GM06990 (cell line): ENCODE results near the gene DDX17.
A peak's percentile ranks its signal among the peaks of the same experiment; 100 is the strongest.

Experiments
- DNase-seq: peaks from one replicate; pipeline ENCODE4 v3.0.0-alpha.2; 2011; ENCODE audit not compliant: insufficient read length; ENCODE audit errors: extremely low read depth
- H3K27me3 ChIP-seq: replicated peaks from 2 replicates; pipeline ENCODE4 v1.6.0; 2011; ENCODE audit warnings: low read length; ENCODE audit not compliant: control insufficient read depth, insufficient read depth
- H3K36me3 ChIP-seq: 2 replicates; pipeline ENCODE4 v1.5.1; 2011; ENCODE audit warnings: low read length; ENCODE audit not compliant: control insufficient read depth, insufficient read depth
- H3K4me3 ChIP-seq: replicated peaks from 2 replicates; pipeline ENCODE4 v1.5.1; 2011; ENCODE audit warnings: low read depth, mild to moderate bottlenecking, control low read depth, low read length
- TF ChIP-seq, protein P1 (sequence below): IDR thresholded peaks from 2 replicates; pipeline ENCODE4 v1.5.1; 2011; ENCODE audit warnings: low read length, control low read depth, mild to moderate bottlenecking, inconsistent platforms; ENCODE audit not compliant: insufficient read depth, poor library complexity, severe bottlenecking

DDX17 gene

DNA sequence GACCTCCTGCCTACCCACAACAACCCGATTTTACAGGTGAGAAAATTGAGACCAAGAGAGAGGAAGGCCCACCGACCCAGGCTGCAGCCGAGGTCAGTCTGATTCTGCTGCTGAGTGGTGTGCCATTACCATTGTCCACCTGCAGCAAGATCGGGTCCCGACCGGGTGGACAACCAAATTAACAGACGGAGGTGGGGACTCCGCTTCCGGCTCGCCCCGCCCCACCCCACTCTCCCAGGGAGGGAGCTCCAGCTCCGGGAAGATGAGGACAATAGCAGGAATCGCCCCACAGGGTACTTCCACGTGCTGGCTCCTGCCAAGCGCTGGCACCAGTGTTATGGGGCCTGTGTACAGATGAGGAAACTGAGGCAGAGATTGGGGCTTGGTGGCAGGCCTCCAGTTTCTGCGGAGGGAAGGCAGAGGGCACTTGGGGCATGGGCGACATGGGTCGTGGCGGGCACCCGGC lies 38.6 kb downstream of the DDX17 start:
- Histone ChIP-seq H3K4me3 (peak overlapping the region; percentile 32), H3K27me3 (no peaks in the 10 kb centered on the region; the same call in none of the 2 replicates), H3K36me3 (no peaks in the 10 kb centered on the region)
- TF ChIP-seq, protein P1, sequence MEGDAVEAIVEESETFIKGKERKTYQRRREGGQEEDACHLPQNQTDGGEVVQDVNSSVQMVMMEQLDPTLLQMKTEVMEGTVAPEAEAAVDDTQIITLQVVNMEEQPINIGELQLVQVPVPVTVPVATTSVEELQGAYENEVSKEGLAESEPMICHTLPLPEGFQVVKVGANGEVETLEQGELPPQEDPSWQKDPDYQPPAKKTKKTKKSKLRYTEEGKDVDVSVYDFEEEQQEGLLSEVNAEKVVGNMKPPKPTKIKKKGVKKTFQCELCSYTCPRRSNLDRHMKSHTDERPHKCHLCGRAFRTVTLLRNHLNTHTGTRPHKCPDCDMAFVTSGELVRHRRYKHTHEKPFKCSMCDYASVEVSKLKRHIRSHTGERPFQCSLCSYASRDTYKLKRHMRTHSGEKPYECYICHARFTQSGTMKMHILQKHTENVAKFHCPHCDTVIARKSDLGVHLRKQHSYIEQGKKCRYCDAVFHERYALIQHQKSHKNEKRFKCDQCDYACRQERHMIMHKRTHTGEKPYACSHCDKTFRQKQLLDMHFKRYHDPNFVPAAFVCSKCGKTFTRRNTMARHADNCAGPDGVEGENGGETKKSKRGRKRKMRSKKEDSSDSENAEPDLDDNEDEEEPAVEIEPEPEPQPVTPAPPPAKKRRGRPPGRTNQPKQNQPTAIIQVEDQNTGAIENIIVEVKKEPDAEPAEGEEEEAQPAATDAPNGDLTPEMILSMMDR = no peak
- no peak for DNase-seq

DNA sequence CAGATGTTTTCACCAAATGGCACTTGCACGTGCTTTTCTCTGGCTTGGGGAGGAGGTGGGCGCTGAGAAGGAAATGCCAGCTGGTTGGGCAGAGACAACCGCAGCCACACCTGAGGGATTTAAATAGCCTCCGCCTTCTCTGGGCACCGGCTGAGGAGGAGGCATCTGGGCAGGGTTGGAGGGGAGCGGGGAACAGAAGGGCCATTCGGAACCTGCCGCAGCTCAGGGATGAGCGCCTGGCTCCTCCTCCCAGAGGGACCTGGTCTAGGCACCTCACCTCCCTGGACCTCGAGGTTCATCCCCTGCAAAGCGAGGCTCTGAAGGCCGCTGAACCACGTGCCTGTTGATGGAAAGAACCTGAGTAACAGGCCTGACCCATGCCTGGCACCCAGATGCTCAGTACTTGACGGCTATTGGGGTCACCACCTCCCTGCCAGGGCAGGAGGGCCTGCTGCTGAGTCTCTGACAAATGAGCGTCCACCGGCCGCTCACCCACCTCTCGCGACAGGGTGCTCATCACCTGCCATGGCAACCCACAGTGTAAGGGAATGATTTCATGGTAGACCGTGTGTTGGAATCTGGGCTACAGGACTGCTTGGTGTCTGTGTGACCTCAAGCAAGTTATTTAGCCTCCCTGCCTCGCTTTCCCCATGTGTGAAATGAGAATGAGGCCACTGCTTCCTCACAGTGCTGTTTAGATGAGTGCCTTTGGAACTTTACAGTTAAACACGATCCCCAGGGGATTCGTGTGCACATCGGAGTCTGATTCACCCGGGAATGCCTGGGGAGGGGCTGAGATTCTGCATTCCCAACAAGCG lies 40.2 kb downstream of the DDX17 start:
- TF ChIP-seq, protein P1 = no peak
- Histone ChIP-seq H3K4me3 (no peak overlapping the region), H3K27me3 (no peaks in the 10 kb centered on the region; the same call in none of the 2 replicates), H3K36me3 (no peaks in the 10 kb centered on the region)
- DNase-seq = no peak

DNA sequence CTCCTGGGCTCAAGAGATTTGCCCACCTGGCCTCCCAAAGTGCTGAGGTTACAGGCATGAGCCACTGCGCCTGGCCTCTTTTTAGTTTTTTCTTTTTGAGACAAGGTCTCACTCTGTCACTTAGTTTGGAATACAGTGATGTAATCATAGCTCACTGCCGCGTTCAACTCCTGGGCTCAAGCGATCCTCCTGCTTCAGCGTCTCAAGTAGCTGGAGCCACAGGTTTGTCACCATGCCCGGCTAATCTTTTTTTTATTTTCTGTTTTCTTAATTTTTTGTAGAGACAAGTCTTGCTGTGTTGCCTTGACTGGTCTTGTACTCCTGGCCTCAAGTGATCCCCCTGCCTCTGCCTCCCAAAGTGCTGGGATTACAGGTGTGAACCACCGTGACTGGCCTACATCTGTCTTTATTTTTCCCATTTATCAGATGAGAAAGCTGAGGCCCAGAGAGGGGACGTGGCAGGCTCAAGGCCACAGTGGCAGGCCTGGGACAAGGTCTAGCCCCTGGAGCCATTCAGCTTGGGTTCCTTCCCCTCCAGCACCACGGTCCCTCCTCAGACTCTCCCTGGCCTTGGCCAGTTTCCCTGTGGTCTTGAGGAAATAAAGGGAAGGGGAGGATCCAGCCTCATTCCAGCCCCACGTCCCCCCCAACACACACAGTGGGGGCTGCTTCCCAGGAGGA lies 41.0 kb downstream of the DDX17 start:
- TF ChIP-seq, protein P1 = no peak
- no peak for DNase-seq
- Histone ChIP-seq H3K4me3 (no peak overlapping the region), H3K36me3 (no peaks in the 10 kb centered on the region), H3K27me3 (no peaks in the 10 kb centered on the region; the same call in none of the 2 replicates)

GRCh38 chr22:38462960-38463784 lies 42.9 kb downstream of the DDX17 start:
- H3K4me3 ChIP-seq = no peak overlapping the region
- no peak for DNase-seq
- no peaks in the 10 kb centered on the region; the same call in none of the 2 replicates for H3K27me3 ChIP-seq
- no peaks in the 10 kb centered on the region for H3K36me3 ChIP-seq
- TF ChIP-seq, protein P1 = no peak

GRCh38 chr22:38461414-38462081 lies 44.6 kb downstream of the DDX17 start:
- Histone ChIP-seq H3K27me3 (peaks cover 3% of the 10 kb centered on the region), H3K4me3 (no peak overlapping the region), H3K36me3 (no peaks in the 10 kb centered on the region)
- peak; percentile 77 for DNase-seq
- TF ChIP-seq, protein P1 = no peak
